Measurements from ENCODE around the gene GPRIN3.

Gene GPRIN3

GRCh38 chr4:89269121-89269666 is 38.4 kb downstream of the GPRIN3 start:
- H2AFZ ChIP-seq (ENCODE audit: low read depth, low read length) = no peak overlapping the region
- peak overlapping the region; percentile 69 for H3K4me2 ChIP-seq (ENCODE audit: low read length)
- 0 out of 2 replicates have a peak, but pooled peaks cover 3% of the 10 kb centered on the region for H3K9me3 ChIP-seq (ENCODE audit: insufficient read depth, low read length)
- no peak for TF ChIP-seq CTCF (IDR thresholded peaks at IDR 0.05; ENCODE audit: low read depth, low read length)
- no peak for TF ChIP-seq EZH2phosphoT487 (IDR thresholded peaks at IDR 0.05; ENCODE audit: low read depth)
- H3K4me3 ChIP-seq (ENCODE audit: low read length) = peak overlapping the region; percentile 38
- H3K27me3 ChIP-seq (ENCODE audit: low read depth, low read length) = no peaks in the 10 kb centered on the region
- no peak overlapping the region for H3K9ac ChIP-seq (ENCODE audit: low read length)
- H3K27ac ChIP-seq (ENCODE audit: low read length) = 0 out of 2 replicates have a peak overlapping the region, but pooled peaks have one; percentile 9
- no peaks in the 10 kb centered on the region for H4K20me1 ChIP-seq (ENCODE audit: insufficient read depth, low read length)
- no peaks in the 10 kb centered on the region for H3K79me2 ChIP-seq (ENCODE audit: low read length)
- no peaks in the 10 kb centered on the region for H3K36me3 ChIP-seq (replicated peaks; ENCODE audit: low read depth, low read length)
- H3K4me1 ChIP-seq (ENCODE audit: low read length) = peaks cover 27% of the 10 kb centered on the region

GRCh38 chr4:89268679-89269078 is 38.9 kb downstream of the GPRIN3 start:
- TF ChIP-seq EZH2phosphoT487 (IDR thresholded peaks at IDR 0.05; ENCODE audit: low read depth) (no peak), CTCF (IDR thresholded peaks at IDR 0.05; ENCODE audit: low read depth, low read length) (no peak)
- Histone ChIP-seq H4K20me1 (ENCODE audit: insufficient read depth, low read length) (no peaks in the 10 kb centered on the region), H3K27ac (ENCODE audit: low read length) (no peak overlapping the region), H3K4me1 (ENCODE audit: low read length) (peaks cover 27% of the 10 kb centered on the region), H3K27me3 (ENCODE audit: low read depth, low read length) (no peaks in the 10 kb centered on the region), H3K9ac (ENCODE audit: low read length) (no peak overlapping the region), H3K79me2 (ENCODE audit: low read length) (no peaks in the 10 kb centered on the region), H3K9me3 (ENCODE audit: insufficient read depth, low read length) (0 out of 2 replicates have a peak, but pooled peaks cover 3% of the 10 kb centered on the region), H3K4me3 (ENCODE audit: low read length) (peak overlapping the region; percentile 38), H3K36me3 (replicated peaks; ENCODE audit: low read depth, low read length) (no peaks in the 10 kb centered on the region), H2AFZ (ENCODE audit: low read depth, low read length) (no peak overlapping the region), H3K4me2 (ENCODE audit: low read length) (peak overlapping the region; percentile 69)

GRCh38 chr4:89267846-89268245 is 39.8 kb downstream of the GPRIN3 start:
- no peak overlapping the region for H3K27ac ChIP-seq (ENCODE audit: low read length)
- no peaks in the 10 kb centered on the region for H3K79me2 ChIP-seq (ENCODE audit: low read length)

GRCh38 chr4:89267392-89267791 is 40.2 kb downstream of the GPRIN3 start:
- TF ChIP-seq EZH2phosphoT487 (IDR thresholded peaks at IDR 0.05; ENCODE audit: low read depth) (no peak), CTCF (IDR thresholded peaks at IDR 0.05; ENCODE audit: low read depth, low read length) (no peak)
- H3K4me1 ChIP-seq (ENCODE audit: low read length) = peaks cover 27% of the 10 kb centered on the region
- H4K20me1 ChIP-seq (ENCODE audit: insufficient read depth, low read length) = no peaks in the 10 kb centered on the region

More at GRCh38 chr4:89267846-89268245, 39.8 kb downstream of the GPRIN3 start:
- Histone ChIP-seq H4K20me1 (ENCODE audit: insufficient read depth, low read length) (no peaks in the 10 kb centered on the region), H3K9ac (ENCODE audit: low read length) (no peak overlapping the region), H2AFZ (ENCODE audit: low read depth, low read length) (no peak overlapping the region), H3K4me1 (ENCODE audit: low read length) (peaks cover 27% of the 10 kb centered on the region), H3K4me2 (ENCODE audit: low read length) (no peak overlapping the region), H3K4me3 (ENCODE audit: low read length) (no peak overlapping the region), H3K9me3 (ENCODE audit: insufficient read depth, low read length) (0 out of 2 replicates have a peak, but pooled peaks cover 3% of the 10 kb centered on the region), H3K36me3 (replicated peaks; ENCODE audit: low read depth, low read length) (no peaks in the 10 kb centered on the region), H3K27me3 (ENCODE audit: low read depth, low read length) (no peaks in the 10 kb centered on the region)
- TF ChIP-seq CTCF (IDR thresholded peaks at IDR 0.05; ENCODE audit: low read depth, low read length) (no peak), EZH2phosphoT487 (IDR thresholded peaks at IDR 0.05; ENCODE audit: low read depth) (no peak)

More at GRCh38 chr4:89267392-89267791, 40.2 kb downstream of the GPRIN3 start:
- H2AFZ ChIP-seq (ENCODE audit: low read depth, low read length) = no peak overlapping the region
- H3K36me3 ChIP-seq (replicated peaks; ENCODE audit: low read depth, low read length) = no peaks in the 10 kb centered on the region
- H3K79me2 ChIP-seq (ENCODE audit: low read length) = no peaks in the 10 kb centered on the region
- H3K4me3 ChIP-seq (ENCODE audit: low read length) = no peak overlapping the region
- H3K27me3 ChIP-seq (ENCODE audit: low read depth, low read length) = no peaks in the 10 kb centered on the region
- H3K27ac ChIP-seq (ENCODE audit: low read length) = no peak overlapping the region
- 0 out of 2 replicates have a peak, but pooled peaks cover 3% of the 10 kb centered on the region for H3K9me3 ChIP-seq (ENCODE audit: insufficient read depth, low read length)
- no peak overlapping the region for H3K4me2 ChIP-seq (ENCODE audit: low read length)
- H3K9ac ChIP-seq (ENCODE audit: low read length) = no peak overlapping the region

Measured in OCI-LY3 (cell line).